GM21367 (cell line): Measurements from ENCODE around the gene SCAI.
"Not testable (repeated sequence)": the region's sequence is repeated elsewhere in the genome, so short reads cannot be mapped to it uniquely, and the experiment has no call there.

Experiments used
- ATAC-seq: cut with Tn5 transposase; IDR thresholded peaks from one replicate; pipeline ENCODE4 v1.9.1; 2021; ENCODE audit not compliant: unreplicated experiment

The SCAI gene

DNA sequence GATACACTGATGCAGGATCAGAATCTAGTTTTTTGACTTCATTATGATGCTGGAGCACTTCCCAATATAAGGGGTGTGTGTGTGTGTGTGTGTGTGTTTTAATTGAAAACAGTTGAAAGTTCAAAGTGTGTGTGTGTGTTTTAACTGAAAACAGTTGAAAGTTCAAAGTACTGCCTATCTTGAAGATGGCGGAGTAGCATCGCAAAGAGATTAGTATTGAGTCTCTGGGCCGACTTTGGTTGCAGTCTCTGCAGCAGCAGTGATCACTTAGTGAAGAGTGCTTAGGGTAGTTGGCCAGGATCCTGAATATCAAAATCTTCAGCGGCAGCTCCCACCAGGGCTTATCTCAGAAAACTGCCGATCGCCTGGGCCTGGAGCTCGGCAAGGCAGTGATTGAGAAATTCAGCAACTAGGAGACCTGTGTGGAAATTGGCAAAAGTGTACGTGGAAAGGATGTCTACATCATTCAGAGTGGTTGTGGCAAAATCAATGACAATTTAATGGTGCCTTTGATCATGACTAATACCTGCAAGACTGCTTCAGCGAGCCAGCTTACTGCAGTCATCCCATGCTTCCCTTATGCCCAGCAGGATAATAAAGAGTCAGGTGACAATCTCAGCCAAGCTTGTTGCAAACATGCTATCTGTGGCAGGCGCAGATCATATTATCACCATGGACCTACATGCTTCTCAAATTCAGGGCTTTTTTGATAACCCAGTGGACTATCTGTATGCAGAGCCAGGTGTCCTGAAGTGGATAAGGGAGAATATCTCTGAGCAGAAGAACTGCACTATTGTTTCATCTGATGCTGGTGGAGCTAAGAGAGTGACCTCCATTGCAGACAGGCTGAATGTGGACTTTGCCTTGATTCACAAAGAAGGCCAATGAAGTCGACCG is 7.3 kb upstream of the SCAI start:
- no peak for ATAC-seq

DNA sequence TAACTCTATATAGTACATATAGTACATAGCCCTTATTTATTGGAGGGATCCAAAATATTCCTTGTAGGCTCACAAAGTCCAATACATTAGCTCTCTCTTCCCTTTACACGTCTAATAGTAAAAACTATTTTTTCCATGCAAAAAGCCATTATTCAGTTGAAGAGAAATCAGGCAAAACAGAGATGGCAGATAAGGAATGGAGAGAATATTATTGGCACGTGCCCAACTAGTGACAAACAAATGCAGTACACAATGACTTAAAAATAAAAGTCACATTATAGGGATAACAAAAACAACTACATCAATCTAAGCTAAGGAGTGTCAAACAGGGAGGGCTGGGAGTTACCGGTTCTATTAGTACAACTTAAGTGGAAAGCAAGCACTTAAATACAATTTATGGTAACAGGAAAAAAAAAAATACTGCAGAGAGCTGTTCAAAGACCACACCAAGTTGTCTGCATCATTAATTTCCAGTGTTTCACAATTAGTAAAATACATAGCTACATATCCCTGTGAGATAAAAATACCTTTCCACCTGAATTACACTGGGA is 4.1 kb upstream of the SCAI start:
- ATAC-seq: no peak

DNA sequence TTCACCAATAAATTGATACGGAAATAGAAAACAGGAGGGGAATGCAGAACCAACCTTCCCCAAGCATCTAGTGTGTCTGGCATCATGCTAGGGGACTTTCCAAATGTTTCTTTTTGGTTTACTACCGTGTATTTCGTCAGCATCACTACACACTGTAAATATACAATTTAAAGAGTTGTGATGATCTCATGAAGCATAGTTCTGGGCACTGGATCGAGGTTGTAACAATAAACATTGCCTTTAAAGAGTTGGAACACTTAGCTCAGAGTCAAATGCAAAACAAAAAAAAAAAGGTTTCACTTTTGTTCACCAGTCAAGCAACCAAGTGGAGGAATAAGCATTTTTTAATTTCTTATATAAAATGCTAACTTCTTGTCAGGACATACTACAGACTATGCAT is 2.9 kb upstream of the SCAI start:
- ATAC-seq: no peak

DNA sequence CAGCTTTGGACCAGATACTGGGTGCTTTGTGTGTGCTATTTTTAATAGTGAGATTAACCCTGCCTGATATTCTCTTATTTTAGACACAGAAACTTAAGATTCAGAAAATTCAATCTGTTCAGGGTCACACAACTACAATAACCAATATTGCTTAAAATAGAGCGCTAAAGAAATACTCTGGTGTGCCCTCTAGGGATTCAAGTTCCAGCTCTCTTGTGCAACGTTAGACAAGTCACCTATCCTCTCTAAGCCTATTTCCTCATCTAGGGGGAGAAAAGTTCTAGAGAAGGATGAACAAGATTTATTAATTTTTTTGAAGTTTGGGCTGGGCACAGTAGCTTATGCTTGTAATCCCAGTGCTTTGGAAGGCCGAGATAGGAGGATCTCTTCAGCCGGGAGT is 2.1 kb upstream of the SCAI start:
- ATAC-seq: no peak

DNA sequence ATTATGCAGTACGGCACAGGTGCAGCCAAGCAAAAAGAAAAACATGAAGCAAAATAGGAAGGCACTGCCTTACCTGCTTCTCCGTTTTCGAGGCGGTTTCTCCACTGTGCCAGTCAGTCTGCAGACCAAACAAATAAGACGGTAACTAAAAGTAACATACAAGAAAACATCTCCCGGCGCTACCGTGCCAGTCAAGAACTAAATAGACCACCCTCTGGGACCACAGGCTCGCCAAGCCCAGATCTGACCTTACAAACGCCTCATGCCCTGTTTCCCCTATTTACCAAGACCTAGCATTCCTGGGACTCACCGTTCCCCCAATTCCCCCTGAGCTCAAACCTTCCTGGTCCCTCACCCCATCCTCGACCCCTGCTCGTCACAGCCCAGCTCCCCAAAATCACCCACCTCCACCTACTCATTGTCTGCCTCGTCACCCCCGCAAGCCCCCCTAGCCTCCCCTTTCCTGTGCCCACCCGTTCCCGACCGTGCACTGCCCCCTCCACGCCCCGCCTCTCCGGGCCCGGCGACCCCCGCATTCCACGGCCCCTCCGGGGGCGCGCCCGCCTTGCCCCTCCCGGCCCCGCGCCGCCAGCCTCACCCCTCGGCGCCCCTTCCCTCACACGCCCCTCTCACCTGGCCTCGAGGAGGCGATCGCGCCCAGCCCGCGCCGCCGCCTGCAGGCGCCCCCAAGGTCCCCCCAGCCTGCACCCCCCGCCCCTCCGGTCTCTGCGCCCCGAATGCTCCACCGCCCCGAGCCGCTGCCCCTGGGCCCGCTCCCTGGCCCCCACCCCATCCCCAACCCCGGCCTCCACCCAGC is 560 bp downstream of the SCAI start:
- ATAC-seq: no peak

DNA sequence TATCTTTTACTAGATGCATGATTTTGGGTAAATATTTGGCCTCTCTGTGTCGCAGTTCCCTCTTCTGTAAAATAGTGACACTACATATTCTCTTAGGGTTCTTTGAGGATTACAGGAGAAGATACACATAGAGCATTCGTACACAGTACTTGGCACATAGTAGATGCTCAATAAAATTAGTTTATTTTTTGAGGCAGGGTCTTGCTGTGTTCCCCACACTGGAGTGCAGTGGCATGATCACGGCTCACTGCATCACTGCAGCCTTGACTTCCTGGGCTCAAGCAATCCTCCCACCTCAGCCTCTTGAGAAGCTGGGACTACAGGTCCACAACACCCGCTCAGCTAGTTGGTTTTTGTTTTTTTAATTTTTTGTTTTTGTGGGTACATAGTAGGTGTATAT is 1.6 kb downstream of the SCAI start:
- no peak for ATAC-seq

DNA sequence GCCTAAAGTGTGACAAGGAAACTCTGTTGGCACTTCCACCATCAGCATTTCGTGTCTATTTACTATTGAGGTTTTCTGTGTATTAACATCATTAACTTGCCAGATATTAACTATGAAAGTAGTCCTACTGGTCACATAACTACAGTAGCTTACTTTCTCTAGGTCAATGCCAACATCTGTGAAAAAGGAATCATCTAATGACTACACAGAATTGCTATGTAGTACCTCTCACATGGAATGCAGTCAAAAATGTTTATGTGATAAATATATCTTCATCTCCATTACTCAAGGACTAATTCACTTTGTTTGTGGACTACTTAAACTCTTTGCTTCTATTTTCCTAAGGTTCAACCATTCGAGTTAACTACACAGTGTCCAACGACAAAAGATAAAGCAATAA is 2.1 kb downstream of the SCAI start:
- no peak for ATAC-seq

DNA sequence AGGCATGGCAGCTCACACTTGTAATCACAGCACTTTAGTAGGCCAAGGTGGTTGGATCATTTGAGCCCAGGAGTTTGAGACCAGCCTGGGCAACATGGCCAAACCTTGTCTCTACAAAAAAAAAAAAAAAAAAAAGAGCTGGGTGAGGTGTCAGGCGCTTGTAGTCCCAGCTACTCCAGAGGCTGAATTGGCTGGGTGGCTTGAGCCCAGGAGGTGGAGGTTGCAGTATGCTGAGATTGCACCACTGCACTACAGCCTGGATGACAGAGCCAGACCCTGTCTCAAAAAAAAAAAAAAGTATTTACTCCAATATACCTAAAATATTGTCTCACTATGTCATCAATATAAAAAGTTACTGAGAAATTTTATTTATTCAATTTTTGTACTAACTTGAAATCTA is 2.8 kb downstream of the SCAI start:
- no peak for ATAC-seq

DNA sequence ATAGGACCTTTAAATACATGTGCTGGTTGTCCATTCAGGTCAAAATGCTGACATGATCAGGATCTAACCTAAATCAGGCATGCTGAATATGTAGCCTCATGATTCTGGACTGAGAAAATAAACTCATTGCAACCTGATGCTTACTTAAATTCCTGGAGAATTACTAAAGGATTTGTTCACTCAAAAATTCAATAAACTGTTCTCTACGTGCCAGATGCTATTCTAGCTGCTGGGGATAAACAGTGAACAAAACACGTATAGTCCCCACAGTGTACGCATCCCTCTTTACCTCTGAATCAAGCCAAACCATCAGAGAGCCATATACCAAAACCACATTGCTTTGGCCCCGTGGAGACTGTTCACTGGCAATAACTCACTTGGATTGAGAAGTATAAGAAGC is 6.1 kb downstream of the SCAI start:
- ATAC-seq: no peak

DNA sequence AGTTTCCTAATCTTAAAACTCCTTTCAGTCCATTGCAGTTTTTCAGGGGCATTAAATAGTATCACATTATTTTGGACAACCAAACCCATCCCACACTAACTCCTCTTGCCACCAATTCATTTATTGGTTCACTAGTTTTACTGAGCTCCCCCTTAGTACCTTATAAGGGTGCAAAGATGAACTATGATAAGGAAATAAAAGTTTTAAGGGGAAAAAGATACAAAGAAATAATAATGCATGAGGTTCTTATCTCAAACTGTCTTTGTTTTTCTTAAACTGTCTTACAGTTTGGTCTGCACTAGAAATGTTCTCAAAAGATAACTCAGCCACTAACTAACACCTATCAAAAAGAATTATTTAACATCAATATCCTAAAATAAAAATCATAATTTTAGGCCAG is 8.4 kb downstream of the SCAI start:
- no peak for ATAC-seq

DNA sequence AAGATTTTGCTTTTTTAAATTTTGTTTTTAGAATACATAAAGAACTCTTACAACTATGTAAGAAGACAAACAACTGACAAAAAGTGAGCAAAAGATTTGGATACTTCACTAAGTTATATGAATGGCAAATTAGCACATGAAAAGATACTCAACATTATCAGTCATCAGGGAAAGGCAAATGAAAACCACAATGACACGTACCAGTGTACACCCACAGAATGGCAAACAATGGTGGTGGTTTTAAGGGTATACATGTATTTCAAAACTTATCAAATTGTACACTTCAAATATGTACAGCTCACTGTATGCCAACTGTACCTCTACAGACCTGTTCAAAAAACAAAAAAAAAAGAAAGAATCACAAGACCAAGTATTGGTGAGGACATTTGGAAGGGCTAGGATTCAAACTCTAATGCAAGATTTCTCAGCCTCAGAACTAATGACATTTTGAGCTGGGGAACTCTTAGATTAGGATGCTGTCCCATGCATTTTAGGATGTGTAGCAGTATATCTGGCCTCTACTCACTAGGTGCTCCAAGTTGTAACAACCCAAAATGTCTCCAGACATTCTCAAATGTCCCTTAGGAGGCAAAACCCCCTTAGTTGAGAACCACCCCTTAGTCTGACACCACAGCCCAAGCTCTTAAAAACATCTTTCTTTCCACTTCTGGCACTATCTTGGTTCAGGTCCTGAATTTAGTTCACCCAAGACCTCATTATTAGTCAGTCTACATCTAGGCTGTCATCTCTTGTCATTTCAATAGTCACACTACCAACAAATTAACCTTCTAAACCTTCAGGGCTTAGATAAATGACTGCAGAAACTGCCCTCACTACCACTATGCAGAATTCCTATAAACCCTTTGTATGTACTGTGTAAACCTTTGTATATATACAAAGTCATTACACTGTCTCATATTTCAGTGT is 9.7 kb downstream of the SCAI start:
- no peak for ATAC-seq

DNA sequence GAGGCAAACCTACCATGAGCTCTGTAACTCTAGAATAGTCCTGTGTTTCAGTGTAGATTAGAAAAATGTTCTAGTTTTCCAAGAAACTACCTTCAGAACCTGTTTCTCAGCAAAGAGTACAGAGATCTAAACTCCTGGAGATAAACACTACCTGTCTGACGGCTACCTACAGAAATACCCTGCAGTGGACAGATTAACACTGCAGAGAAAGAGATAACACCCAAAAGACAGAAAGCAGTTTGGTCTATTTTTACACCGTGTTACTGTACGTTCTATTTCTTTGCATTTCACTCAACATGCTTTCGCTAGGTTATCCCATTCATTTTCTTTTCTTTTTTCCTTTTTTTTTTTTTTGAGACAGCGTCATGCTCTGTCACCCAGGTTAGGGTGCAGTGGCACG is 11.6 kb downstream of the SCAI start:
- no peak for ATAC-seq

DNA sequence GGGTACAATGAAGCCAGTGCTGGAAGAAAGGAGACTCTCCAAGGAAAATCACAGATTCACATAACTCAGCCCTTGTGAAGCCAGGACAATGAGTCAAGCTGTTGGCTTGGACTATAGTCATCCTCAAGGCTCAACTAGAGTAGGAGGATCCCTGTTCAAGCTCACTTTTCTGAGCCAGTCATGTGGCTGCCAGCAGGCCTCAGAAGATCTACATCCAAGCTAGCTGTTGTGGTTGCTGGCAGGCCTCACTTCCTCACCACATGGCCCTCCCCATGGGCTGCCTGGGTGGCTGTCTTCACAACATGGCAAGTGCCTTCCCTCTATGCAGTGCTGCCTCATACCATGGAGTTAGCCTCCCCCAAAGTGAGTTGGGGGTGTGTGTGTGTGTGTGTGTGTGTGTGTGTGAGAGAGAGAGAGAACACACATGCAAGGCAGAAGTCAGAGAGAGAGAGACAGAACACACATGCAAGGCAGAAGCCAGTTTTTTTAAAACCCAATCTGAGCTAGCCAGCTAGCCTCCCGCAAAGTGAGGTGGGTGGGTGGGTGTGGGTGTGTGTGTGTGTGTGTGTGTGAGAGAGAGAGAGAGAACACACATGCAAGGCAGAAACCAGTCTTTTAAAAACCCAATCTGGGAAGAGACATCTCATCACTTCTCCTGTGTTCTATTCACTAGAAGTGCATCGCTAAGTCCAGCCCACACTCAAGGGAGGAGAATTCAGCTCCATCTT is 17.1 kb downstream of the SCAI start:
- ATAC-seq: peak; percentile 92

DNA sequence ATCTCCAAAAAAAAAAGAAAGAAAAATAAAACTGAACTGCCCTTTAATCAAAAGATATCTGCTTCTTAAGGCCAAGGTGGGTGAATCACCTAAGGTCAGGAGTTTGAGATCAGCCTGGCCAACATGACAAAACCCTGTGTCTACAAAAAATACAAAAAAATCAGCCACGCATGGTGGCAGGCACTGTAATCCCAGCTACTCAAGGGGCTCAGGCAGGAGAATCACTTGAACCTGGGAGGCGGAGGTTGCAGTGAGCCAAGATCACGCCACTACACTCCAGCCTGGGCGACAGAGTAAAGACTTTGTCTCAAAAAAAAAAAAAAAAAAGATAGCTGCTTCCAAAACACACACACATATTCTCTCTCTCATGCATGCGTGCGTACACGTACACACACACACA is 17.8 kb downstream of the SCAI start:
- no peak for ATAC-seq

DNA sequence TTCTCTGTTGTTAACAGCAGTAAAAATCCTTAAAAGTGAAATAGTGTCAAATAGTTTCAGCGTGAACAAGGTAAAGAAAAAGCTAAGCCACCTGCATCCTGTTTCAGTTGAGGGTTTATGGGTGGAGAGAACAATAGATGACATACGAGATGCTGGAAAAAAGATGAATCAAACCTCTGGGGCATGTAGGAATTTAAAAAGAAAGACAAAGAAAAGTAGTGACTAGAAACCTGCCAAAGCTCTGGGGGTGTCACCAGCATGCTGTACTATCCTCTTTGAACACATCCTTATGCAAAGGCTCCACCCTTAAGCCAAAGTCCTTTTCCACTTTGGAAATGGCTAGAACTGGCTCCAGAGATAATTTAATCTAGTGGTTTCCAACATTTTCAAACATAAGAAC is 22.2 kb downstream of the SCAI start:
- no peak for ATAC-seq

DNA sequence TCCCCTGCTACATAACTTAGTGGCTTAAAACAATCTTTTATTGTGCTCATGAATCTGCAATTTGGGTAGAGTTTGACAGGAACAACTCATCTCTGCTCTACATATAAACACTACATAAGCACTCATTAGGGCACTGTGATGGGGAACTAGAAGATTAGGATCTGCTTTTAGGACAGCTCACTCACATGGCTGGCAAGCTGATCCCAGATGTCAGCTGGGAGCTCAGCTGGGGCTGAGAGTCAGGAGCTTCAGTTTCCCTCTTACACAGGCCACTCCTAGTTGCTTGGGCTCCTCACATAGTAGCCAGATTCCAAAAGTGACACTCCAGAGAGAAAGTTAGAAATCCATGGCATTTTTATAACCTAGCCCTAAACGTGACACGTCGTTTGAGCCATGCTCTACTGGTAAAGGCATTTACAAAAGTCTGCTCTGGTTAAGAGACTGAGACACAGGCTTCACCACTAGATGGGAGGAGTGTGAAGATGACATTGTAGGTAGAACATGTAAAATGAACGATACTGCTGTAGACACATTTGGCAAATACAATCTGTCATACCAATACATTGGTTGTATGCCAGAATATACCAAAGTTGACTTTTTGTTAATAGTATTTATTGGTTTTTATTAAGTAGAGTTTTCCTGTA is 23.6 kb downstream of the SCAI start:
- ATAC-seq: no peak

DNA sequence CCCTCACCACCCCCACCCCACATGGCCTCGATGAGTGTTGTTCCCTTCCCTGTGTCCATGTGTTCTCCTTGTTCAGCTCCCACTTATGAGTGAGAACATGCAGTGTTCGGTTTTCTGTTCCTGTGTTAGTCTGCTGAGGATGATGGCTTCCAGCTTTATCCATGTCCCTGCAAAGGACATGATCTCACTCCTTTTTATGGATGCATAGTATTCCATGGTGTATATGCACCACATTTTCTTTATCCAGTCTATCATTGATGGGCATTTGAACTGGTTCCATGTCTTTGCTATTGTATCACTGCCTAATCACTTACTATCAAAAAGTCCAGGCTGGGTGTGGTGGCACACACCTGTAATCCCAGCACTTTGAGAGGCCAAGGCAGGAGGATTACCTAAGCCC is 24.6 kb downstream of the SCAI start:
- not testable (repeated sequence) for ATAC-seq

DNA sequence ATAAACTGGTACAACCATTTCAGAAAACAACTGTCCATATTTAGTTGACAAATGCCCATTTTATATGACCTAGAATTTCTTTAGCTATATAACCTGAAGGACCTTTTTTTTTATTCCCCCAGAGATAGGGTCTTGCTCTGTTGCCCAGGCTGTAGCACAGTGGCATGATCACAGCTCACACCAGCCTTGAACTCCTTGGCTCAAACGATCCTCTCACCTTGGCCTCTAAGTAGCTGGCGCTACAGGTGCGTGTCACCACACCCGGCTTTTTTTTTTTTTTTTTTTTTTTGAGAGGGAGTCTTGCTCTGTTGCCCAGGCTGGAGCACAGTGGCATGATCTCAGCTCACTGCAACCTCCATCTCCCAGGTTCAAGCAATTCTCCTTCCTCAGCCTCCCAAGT is 28.8 kb downstream of the SCAI start:
- not testable (repeated sequence) for ATAC-seq

DNA sequence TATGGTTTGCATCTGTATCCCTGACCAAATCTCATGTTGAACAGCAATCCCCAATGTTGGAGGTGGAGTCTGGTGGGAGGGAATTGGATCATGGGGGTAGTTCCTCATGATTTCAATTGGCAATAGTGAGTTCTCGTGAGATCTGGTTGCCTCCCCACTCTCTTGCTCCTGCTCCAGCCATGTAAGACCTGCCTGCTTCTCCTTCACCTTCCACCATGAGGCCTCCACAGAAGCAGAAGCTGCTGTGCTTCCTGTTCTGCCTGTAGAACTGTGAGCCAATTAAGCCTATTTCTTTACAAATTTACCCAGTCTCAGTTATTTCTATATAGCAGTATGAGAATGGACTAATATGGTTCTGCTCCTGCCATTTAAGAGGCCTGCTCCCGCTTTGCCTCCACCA is 32.9 kb downstream of the SCAI start:
- ATAC-seq: no peak

DNA sequence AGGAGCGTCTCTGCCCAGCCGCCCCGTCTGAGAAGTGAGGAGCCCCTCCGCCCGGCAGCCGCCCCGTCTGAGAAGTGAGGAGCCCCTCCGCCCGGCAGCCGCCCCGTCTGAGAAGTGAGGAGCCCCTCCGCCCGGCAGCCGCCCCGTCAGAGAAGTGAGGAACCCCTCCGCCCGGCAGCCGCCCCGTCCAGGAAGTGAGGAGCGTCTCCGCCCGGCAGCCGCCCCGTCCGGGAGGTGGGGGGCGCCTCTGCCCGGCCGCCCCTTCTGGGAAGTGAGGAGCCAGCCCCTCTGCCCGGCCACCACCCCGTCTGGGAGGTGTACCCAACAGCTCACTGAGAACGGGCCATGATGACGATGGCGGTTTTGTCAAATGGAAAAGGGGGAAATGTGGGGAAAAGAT is 34.8 kb downstream of the SCAI start:
- ATAC-seq: not testable (repeated sequence)
